ENCODE data around the gene HSF2. TPM values are rescaled to one million over a fixed set of nuclear protein-coding genes. Genes with fewer than 3 reads are reported as not detected.

Gene HSF2
- total RNA-seq = 12.7 and 29.6 TPM in 2 replicates

GRCh38 chr6:122399348-122400120, at the start of gene HSF2:
Gene HSF2, plus strand, starts transcription at chr6:122399652. Its CDS starts 86 bp downstream, at chr6:122399738.

GRCh38 chr6:122471107-122472021, 71.9 kb downstream of the HSF2 start, which contains the start of gene SERINC1:
Gene SERINC1, minus strand, starts transcription at chr6:122471807. Its CDS starts 70 bp downstream, at chr6:122471737.

Other genes with a start within 250 kb of the HSF2 start
- gene SERINC1, start 72.2 kb downstream of the HSF2 start, total RNA-seq = 236 and 399 TPM in 2 replicates
- 1.2 and 4.8 TPM in 2 replicates for gene PKIB, start 210.8 kb downstream of the HSF2 start, total RNA-seq